Thyroid gland (tissue), 4 donors: ENCODE measurements around the gene ABCC10. TPM values are rescaled to one million over a fixed set of nuclear protein-coding genes. Genes with fewer than 3 reads are reported as not detected.

Experiments
- DNase-seq, 2 donors: peaks; one replicate each; pipeline ENCODE4 v3.0.0-alpha.2; 2019
- H3K27ac ChIP-seq, 3 donors: fragments of 200-600 bp; sonication (generic); 1 replicate in 2 of 3; 2 replicates in 1 of 3; pipeline ENCODE4 v1.5.1; 2016 to 2019; ENCODE audit warnings: mild to moderate bottlenecking in 1 of 3, moderate library complexity in 1 of 3
- H3K27me3 ChIP-seq: fragments of 200-600 bp; sonication (generic); one replicate; pipeline ENCODE4 v1.5.1; 2019
- H3K36me3 ChIP-seq, 2 donors: fragments of 200-600 bp; sonication (generic); one replicate each; pipeline ENCODE4 v1.5.1; 2016 to 2019
- H3K4me1 ChIP-seq, 2 donors: fragments of 200-600 bp; sonication (generic); one replicate each; pipeline ENCODE4 v1.5.1; 2017 to 2019
- H3K4me3 ChIP-seq, 3 donors: fragments of 200-600 bp; sonication (generic); replicated peaks in 1 of 3; 1 replicate in 2 of 3; 2 replicates in 1 of 3; pipeline ENCODE4 v1.5.1; 2016; ENCODE audit warnings: mild to moderate bottlenecking in 1 of 3
- H3K9me3 ChIP-seq: fragments of 200-600 bp; sonication (generic); one replicate; pipeline ENCODE4 v1.5.1; 2017
- POLR2A ChIP-seq, 2 donors: fragments of 450-650 bp; IDR thresholded peaks; one replicate each; pipeline ENCODE4 v1.6.1; 2017; ENCODE audit warnings: antibody characterized with exemption in 2 of 2, mild to moderate bottlenecking in 2 of 2, moderate library complexity in 1 of 2
- WGBS, 2 donors: methylation state at CpG; one replicate each; pipeline ENCODE4 v1.1.5; 2017; 5-methylcytosine and 5-hydroxymethylcytosine counted together
- intact Hi-C: fragments of 100-400 bp; cut with DNase I; formaldehyde crosslinking; loops from one replicate; pipeline ENCODE4 v1.15.1; 2023
- total RNA-seq, 4 donors: library from RNA; depleted of rRNA; stranded (reverse); fragments of >200 nt; gene quantifications; one replicate each; pipeline ENCODE4 v1.2.3, GENCODE V29; 2016
- TF ChIP-seq, protein P1 (sequence below), 6 experiments: fragments of 200-600 bp in 3 of 6; fragments of 450-650 bp in 3 of 6; sonication (generic) in 3 of 6; IDR thresholded peaks; one replicate each; pipeline ENCODE4 v1.5.1; 2016 to 2019; ENCODE audit warnings: antibody characterized with exemption in 6 of 6, mild to moderate bottlenecking in 2 of 6, inconsistent platforms in 1 of 6, moderate library complexity in 1 of 6

The ABCC10 gene
- total RNA-seq, 4 donors from 2014 or later, result 10.5 to 24.3 (median 19.3) TPM

DNA sequence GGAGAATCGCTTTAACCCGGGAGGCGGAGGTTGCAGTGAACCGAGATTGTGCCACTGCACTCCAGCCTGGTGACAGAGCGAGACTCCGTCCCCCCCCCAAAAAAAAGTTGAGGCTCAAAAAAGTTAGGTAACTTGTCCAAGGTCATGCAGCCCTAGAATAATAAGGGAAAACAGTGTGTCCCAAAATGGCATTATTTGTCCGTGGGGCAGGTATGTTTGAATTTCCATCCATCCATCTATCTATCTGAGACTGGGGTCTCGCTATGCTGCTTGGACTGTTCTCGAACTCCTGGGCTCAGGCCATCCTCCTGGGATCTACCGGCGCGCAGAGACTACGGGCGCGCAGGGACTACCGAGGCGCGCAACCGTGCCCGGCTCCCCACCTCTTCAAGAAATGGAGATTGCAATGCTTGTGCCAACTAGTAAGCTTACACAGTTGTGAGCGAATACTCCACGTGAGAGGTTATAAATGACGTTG is 374 bp upstream of the ABCC10 start:
- no peaks in the 10 kb centered on the region for H3K9me3 ChIP-seq
- DNase-seq, result no peak
- no peaks in the 10 kb centered on the region for H3K27me3 ChIP-seq
- H3K4me1 ChIP-seq, result peaks cover 10 to 14% of the 10 kb centered on the region in 2 donors
- 28 to 33% methylated on average over 23 of the region's 23 CpGs for WGBS, 2 donors
- TF ChIP-seq, protein P1, sequence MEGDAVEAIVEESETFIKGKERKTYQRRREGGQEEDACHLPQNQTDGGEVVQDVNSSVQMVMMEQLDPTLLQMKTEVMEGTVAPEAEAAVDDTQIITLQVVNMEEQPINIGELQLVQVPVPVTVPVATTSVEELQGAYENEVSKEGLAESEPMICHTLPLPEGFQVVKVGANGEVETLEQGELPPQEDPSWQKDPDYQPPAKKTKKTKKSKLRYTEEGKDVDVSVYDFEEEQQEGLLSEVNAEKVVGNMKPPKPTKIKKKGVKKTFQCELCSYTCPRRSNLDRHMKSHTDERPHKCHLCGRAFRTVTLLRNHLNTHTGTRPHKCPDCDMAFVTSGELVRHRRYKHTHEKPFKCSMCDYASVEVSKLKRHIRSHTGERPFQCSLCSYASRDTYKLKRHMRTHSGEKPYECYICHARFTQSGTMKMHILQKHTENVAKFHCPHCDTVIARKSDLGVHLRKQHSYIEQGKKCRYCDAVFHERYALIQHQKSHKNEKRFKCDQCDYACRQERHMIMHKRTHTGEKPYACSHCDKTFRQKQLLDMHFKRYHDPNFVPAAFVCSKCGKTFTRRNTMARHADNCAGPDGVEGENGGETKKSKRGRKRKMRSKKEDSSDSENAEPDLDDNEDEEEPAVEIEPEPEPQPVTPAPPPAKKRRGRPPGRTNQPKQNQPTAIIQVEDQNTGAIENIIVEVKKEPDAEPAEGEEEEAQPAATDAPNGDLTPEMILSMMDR (IDR thresholded peaks at IDR 0.05), result no peak
- TF ChIP-seq POLR2A (IDR thresholded peaks at IDR 0.05), result no peak
- peak overlapping the region in 2 of 3 donors; percentile 29 to 75 for H3K4me3 ChIP-seq
- H3K36me3 ChIP-seq, result peaks cover 0 to under 1% of the 10 kb centered on the region in 2 donors
- intact Hi-C loops, result loop anchor here (10.0 kb wide), 1 partner anchor 52 kb away; no protein-coding TSS in a partner anchor
- peak overlapping the region; percentile 54 to 83 (median 81) for H3K27ac ChIP-seq

DNA sequence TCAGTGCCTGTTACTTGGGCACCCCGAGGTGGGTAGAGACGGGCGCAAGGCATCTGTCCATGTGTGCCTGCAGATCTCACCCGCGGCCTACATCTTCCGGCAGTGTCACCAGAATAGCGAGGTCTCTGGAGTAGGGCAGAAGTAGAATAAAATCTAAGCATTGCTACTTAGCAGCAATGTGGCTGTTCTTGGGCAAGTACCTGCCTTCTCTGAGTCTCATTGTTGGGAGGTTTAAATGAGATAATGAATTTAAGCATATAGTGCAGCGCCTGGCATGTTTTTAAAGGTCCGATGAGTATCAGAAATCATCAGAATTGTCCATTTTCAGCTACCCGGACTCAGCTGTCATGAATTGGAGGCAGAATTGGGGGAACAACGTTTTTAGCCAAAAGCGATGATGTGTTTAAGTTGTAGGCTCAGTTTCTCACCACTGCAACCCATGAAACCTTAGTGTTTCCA is 800 bp downstream of the ABCC10 start:
- intact Hi-C loops, result loop anchor here (10.0 kb wide), 1 partner anchor 53 kb away; no protein-coding TSS in a partner anchor
- TF ChIP-seq POLR2A (IDR thresholded peaks at IDR 0.05), result no peak
- TF ChIP-seq, protein P1 (IDR thresholded peaks at IDR 0.05), result no peak
- peaks cover 10 to 14% of the 10 kb centered on the region in 2 donors for H3K4me1 ChIP-seq
- no peaks in the 10 kb centered on the region for H3K27me3 ChIP-seq
- WGBS, 2 donors, result 16 to 20% methylated on average over 11 to 12 of the region's 12 CpGs
- H3K9me3 ChIP-seq, result no peaks in the 10 kb centered on the region
- peak overlapping the region; percentile 54 to 83 (median 81) for H3K27ac ChIP-seq
- H3K4me3 ChIP-seq, result peak overlapping the region; percentile 67 to 91 (median 75)
- H3K36me3 ChIP-seq, result peaks cover under 1 to 7% of the 10 kb centered on the region in 2 donors
- DNase-seq, result no peak

DNA sequence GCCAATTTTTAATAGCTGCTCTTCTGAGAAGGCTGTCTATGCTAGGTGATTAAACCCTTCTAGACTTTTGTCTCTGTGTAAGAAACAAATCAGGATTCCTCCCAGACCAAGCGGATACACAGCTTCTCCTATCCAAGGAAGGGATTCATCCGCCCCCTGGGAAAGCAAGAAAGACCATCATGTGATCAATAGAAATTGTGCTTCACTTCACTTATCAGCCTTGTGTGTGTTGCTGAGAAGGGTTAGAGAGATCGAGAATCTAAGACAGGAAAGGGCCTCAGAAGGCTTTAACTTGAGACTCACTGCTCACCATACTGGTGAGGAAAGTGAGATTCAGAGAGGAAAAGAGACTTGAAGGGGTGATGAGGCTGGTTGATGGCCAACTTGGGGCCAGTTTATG is 1.5 kb downstream of the ABCC10 start:
- intact Hi-C loops, result loop anchor here (10.0 kb wide), 1 partner anchor 54 kb away; no protein-coding TSS in a partner anchor
- Histone ChIP-seq H3K4me1 (peaks cover 10 to 14% of the 10 kb centered on the region in 2 donors), H3K27ac (no peak overlapping the region), H3K9me3 (no peaks in the 10 kb centered on the region), H3K4me3 (peak overlapping the region in 1 of 3 donors; percentile 75), H3K27me3 (no peaks in the 10 kb centered on the region), H3K36me3 (peaks cover 6 to 9% of the 10 kb centered on the region in 2 donors)
- DNase-seq, result no peak
- no peak for TF ChIP-seq POLR2A (IDR thresholded peaks at IDR 0.05)
- TF ChIP-seq, protein P1 (IDR thresholded peaks at IDR 0.05), result no peak
- 88 to 91% methylated on average over 3 of the region's 3 CpGs for WGBS, 2 donors

DNA sequence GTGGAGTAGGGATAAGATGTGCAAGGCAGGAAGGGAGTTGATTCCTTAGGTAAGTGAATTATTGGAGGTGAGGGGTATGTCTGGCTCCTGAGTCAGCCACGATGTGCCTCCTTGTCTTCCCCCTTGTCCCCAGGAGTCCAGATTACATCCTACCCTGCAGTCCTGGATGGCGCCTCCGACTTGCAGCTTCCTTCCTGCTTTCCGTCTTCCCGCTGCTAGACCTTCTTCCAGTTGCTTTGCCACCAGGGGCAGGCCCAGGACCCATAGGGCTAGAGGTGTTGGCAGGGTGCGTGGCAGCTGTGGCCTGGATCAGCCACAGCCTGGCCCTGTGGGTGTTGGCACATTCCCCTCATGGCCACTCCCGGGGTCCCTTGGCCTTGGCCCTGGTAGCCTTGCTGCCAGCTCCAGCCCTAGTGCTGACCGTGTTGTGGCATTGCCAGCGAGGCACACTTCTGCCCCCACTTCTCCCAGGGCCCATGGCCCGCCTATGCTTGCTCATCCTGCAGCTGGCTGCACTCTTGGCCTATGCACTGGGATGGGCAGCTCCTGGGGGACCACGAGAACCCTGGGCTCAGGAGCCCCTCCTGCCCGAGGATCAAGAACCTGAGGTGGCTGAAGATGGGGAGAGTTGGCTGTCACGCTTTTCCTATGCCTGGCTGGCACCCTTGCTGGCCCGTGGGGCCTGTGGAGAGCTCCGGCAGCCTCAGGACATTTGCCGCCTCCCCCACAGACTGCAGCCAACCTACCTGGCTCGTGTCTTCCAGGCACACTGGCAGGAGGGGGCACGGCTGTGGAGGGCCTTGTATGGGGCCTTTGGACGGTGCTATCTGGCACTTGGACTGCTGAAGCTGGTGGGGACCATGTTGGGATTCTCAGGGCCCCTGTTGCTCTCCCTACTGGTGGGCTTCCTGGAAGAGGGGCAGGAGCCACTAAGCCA is 4.9 kb downstream of the ABCC10 start:
- Histone ChIP-seq H3K36me3 (peaks cover 6 to 9% of the 10 kb centered on the region in 2 donors), H3K9me3 (no peaks in the 10 kb centered on the region), H3K27me3 (no peaks in the 10 kb centered on the region), H3K4me3 (no peak overlapping the region), H3K4me1 (peaks cover 23 to 28% of the 10 kb centered on the region in 2 donors), H3K27ac (no peak overlapping the region)
- WGBS, 2 donors, result 96% methylated on average over 6 to 10 of the region's 19 CpGs
- DNase-seq, result no peak
- TF ChIP-seq, protein P1 (IDR thresholded peaks at IDR 0.05), result no peak
- TF ChIP-seq POLR2A (IDR thresholded peaks at IDR 0.05), result no peak
- intact Hi-C loops, result no loop called here
